ENCODE results near the gene ATP6V1G1.

GRCh38 chr9:114612272-114612923 is 24.8 kb downstream of the ATP6V1G1 start:
- TF ChIP-seq CTCF (IDR thresholded peaks at IDR 0.05) (no peak), POLR2AphosphoS2 (conservative IDR thresholded peaks at IDR 0.05; ENCODE audit: low read length) (no peak), SREBF2 (IDR thresholded peaks at IDR 0.05) (no peak), E2F6 (IDR thresholded peaks at IDR 0.05; ENCODE audit: borderline replicate concordance, low read depth) (no peak), EP300 (IDR thresholded peaks at IDR 0.05) (no peak), RFX5 (IDR thresholded peaks at IDR 0.05) (no peak), POLR2A (IDR thresholded peaks at IDR 0.05; ENCODE audit: low read length) (no peak), EHMT2 (IDR thresholded peaks at IDR 0.05; ENCODE audit: low read depth) (no peak), MYC (IDR thresholded peaks at IDR 0.05; ENCODE audit: borderline replicate concordance, low read length) (no peak), ESRRA (IDR thresholded peaks at IDR 0.05; ENCODE audit: borderline replicate concordance, low read length) (no peak), ZC3H11A (IDR thresholded peaks at IDR 0.05) (no peak), ZFP36 (IDR thresholded peaks at IDR 0.05; ENCODE audit: borderline replicate concordance, partially characterized antibody) (peak; percentile 19), CBX8 (IDR thresholded peaks at IDR 0.05) (no peak), TFCP2L1 (CRISPR knock-in tag; IDR thresholded peaks at IDR 0.05) (no peak)

Data from A549 (cell line).